ENCODE measurements around the gene CLEC3B. TPM values are rescaled to one million over a fixed set of nuclear protein-coding genes. Genes with fewer than 3 reads are reported as not detected.

Gene CLEC3B
- total RNA-seq, 1 experiment from 2014 or later: not detected

DNA sequence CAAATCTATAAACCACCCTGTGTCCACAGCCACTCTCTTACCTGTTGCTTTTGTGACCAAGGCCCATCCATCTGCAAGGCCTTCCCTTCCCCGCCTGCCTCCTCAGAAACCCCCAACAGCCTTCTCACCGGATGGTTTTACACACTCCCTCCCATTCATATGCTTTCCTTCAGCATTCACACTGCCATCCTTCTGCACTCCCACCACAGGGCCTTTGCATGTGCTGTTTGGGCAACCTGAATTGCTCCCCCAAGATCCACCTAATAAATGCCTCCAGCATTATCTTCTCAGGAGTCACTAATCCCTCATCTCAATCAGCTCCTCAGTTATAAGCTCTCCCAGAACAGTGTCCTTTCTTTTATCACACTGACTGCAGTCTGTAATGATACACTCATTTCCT is 6.0 kb downstream of the CLEC3B start:
- no peaks in the 10 kb centered on the region for H3K9me3 ChIP-seq (ENCODE audit: insufficient read depth, low read depth)
- ChIA-PET CTCF (no interaction called here), POLR2A (ENCODE audit: unreplicated experiment) (no interaction called here)
- DNase-seq: no peak
- H3K27me3 ChIP-seq (ENCODE audit: insufficient read depth, low read depth): no peaks in the 10 kb centered on the region
- no peak overlapping the region for H3K4me2 ChIP-seq
- H3K27ac ChIP-seq: no peak overlapping the region
- intact Hi-C loops (cut with micrococcal nuclease; ENCODE audit: unreplicated experiment): loop anchor here (10.0 kb wide), 4 partner anchors 653 to 1343 kb away; partner anchors contain the start of genes CCR5 and SACM1L
- H3K79me2 ChIP-seq (ENCODE audit: low read depth): no peaks in the 10 kb centered on the region
- H3K4me3 ChIP-seq: no peak overlapping the region
- TF ChIP-seq, protein P1, sequence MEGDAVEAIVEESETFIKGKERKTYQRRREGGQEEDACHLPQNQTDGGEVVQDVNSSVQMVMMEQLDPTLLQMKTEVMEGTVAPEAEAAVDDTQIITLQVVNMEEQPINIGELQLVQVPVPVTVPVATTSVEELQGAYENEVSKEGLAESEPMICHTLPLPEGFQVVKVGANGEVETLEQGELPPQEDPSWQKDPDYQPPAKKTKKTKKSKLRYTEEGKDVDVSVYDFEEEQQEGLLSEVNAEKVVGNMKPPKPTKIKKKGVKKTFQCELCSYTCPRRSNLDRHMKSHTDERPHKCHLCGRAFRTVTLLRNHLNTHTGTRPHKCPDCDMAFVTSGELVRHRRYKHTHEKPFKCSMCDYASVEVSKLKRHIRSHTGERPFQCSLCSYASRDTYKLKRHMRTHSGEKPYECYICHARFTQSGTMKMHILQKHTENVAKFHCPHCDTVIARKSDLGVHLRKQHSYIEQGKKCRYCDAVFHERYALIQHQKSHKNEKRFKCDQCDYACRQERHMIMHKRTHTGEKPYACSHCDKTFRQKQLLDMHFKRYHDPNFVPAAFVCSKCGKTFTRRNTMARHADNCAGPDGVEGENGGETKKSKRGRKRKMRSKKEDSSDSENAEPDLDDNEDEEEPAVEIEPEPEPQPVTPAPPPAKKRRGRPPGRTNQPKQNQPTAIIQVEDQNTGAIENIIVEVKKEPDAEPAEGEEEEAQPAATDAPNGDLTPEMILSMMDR (conservative IDR thresholded peaks at IDR 0.05): no peak
- BruUV-seq (replicated peaks): no TSS peak
- H3K9me2 ChIP-seq (ENCODE audit: insufficient read depth): no peaks in the 10 kb centered on the region
- no peaks in the 10 kb centered on the region for H3K36me3 ChIP-seq (ENCODE audit: low read depth)
- no peaks in the 10 kb centered on the region for H4K20me1 ChIP-seq (ENCODE audit: insufficient read depth)
- no peaks in the 10 kb centered on the region for H3K4me1 ChIP-seq (replicated peaks; ENCODE audit: insufficient read depth)
- no peak overlapping the region for H2AFZ ChIP-seq
- no peaks in the 10 kb centered on the region for H3F3A ChIP-seq (ENCODE audit: insufficient read depth, low read depth)

DNA sequence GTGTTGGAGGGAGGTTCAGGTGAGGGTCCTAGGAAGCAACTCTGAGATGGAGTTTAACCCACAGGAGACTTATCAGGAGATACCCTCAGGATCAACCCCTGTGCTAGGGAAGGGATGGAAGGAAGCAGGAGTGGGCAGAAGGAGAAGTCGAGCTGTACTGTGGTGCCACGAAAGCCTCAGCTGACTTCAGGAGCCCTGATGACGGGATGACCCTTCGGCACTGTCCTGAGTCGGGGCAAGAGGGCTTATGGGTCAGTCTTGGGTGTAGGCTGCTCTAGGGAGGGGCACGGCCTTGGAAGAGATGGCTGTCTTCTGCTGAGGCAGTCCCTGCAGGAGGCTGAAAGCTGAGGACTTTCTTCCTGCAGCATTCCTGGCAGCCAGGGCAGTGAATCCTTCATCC is 7.7 kb downstream of the CLEC3B start:
- H2AFZ ChIP-seq: no peak overlapping the region
- H3F3A ChIP-seq (ENCODE audit: insufficient read depth, low read depth): peaks cover 4% of the 10 kb centered on the region
- peaks cover 7% of the 10 kb centered on the region for H3K4me1 ChIP-seq (replicated peaks; ENCODE audit: insufficient read depth)
- no peak overlapping the region for H3K27ac ChIP-seq
- H3K79me2 ChIP-seq (ENCODE audit: low read depth): no peaks in the 10 kb centered on the region
- TF ChIP-seq, protein P1 (conservative IDR thresholded peaks at IDR 0.05): no peak
- TF ChIP-seq EZH2 (IDR thresholded peaks at IDR 0.05; ENCODE audit: low read depth): no peak
- no peaks in the 10 kb centered on the region for H3K9me2 ChIP-seq (ENCODE audit: insufficient read depth)
- no peaks in the 10 kb centered on the region for H3K9me3 ChIP-seq (ENCODE audit: insufficient read depth, low read depth)
- intact Hi-C loops (cut with micrococcal nuclease; ENCODE audit: unreplicated experiment): loop anchor here (10.0 kb wide), 4 partner anchors 651 to 1341 kb away; partner anchors contain the start of genes CCR5 and SACM1L
- no TSS peak for BruUV-seq (replicated peaks)
- no peaks in the 10 kb centered on the region for H3K27me3 ChIP-seq (ENCODE audit: insufficient read depth, low read depth)
- DNase-seq: no peak
- no peaks in the 10 kb centered on the region for H4K20me1 ChIP-seq (ENCODE audit: insufficient read depth)
- no peak overlapping the region for H3K4me3 ChIP-seq
- POLR2A ChIA-PET (ENCODE audit: unreplicated experiment): no interaction called here
- no peaks in the 10 kb centered on the region for H3K36me3 ChIP-seq (ENCODE audit: low read depth)
- CTCF ChIA-PET: no interaction called here
- H3K4me2 ChIP-seq: no peak overlapping the region

DNA sequence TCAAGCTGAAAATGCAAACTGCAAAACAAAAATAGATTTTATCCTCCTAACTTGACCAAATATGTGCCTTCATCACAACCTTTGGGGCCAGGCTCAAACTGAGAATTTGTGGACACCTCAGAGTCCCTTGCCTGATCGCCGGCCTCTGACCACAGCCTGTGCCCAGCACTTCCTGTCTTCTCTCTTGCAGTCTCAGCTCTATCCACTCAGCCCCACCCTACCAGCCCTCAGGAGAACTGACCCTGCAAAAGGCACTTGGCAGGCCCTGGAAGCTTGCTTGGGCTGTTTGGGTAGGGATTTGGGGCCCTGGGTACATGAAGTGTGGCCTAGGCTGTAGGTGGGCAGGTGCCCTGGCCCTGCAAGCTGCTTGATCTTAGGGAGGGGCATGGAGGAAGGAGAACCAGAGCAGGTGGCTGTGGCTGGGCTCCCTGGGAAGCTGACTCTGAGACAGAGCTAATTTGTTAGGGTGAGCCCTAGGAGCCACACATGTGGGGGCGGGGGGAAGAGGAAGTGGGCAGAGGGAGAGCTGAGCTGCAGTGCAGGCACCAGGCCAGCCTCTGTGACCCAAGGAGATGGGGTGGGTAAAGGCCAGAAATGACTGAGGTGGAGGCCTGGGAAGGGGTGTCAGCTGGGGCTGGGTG is 8.6 kb downstream of the CLEC3B start:
- Histone ChIP-seq H4K20me1 (ENCODE audit: insufficient read depth) (no peaks in the 10 kb centered on the region), H3K9me2 (ENCODE audit: insufficient read depth) (no peaks in the 10 kb centered on the region), H3F3A (ENCODE audit: insufficient read depth, low read depth) (peaks cover 4% of the 10 kb centered on the region), H3K36me3 (ENCODE audit: low read depth) (no peaks in the 10 kb centered on the region), H3K4me2 (no peak overlapping the region), H3K4me1 (replicated peaks; ENCODE audit: insufficient read depth) (peaks cover 7% of the 10 kb centered on the region), H3K27ac (no peak overlapping the region), H3K27me3 (ENCODE audit: insufficient read depth, low read depth) (no peaks in the 10 kb centered on the region), H3K9me3 (ENCODE audit: insufficient read depth, low read depth) (no peaks in the 10 kb centered on the region), H2AFZ (no peak overlapping the region), H3K4me3 (no peak overlapping the region), H3K79me2 (ENCODE audit: low read depth) (no peaks in the 10 kb centered on the region)
- ChIA-PET CTCF (no interaction called here), POLR2A (ENCODE audit: unreplicated experiment) (interaction anchor here (0.5 kb wide), 1 partner anchor 617 kb away, joined by 4 read pairs; no protein-coding TSS in a partner anchor)
- BruUV-seq (replicated peaks): no TSS peak
- intact Hi-C loops (cut with micrococcal nuclease; ENCODE audit: unreplicated experiment): loop anchor here (5.0 to 10.0 kb wide), 6 partner anchors 117 to 1340 kb away; partner anchors contain the start of genes CCR5, LIMD1 and SACM1L
- peak in 1 of 2 experiments; percentile 17 for DNase-seq
- no peak for TF ChIP-seq EZH2 (IDR thresholded peaks at IDR 0.05; ENCODE audit: low read depth)
- TF ChIP-seq, protein P1 (conservative IDR thresholded peaks at IDR 0.05): no peak

All from PC-9 (cell line).